Measurements from ENCODE around the gene KLK7.

GRCh38 chr19:50932018-50932689 is 51.6 kb downstream of the KLK7 start:
- TF ChIP-seq POLR2A (IDR thresholded peaks at IDR 0.05; ENCODE audit: low read depth, low read length) (no peak), POLR2AphosphoS5 (IDR thresholded peaks at IDR 0.05; ENCODE audit: low read depth, low read length) (no peak), TAF1 (IDR thresholded peaks at IDR 0.05; ENCODE audit: borderline replicate concordance, low read depth, low read length) (no peak)

Data from GM12892 (cell line).